ENCODE measurements around the gene OR6J1.

OR6J1 gene

DNA sequence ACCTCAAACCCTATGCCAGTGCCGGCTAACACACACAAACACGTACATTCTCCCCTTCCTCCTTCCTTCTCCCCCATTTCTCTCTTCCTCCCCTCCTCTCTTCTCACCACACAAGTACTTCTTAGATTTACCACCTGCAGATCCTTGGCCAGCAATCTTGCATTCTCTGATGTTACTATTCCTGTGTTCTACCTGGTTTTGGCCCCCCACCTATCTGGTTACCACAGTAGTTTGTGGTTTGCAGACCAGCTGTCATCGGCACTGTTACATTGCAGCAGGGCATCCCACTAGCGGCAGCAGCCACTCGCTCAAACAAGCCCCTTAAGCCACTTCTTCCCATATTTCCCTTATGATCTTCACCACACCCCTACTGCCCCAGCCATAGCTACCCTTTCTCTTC, 42.2 kb downstream of the OR6J1 start:
- DNase-seq (ENCODE audit: extremely low read depth, low read depth) = no peak

DNA sequence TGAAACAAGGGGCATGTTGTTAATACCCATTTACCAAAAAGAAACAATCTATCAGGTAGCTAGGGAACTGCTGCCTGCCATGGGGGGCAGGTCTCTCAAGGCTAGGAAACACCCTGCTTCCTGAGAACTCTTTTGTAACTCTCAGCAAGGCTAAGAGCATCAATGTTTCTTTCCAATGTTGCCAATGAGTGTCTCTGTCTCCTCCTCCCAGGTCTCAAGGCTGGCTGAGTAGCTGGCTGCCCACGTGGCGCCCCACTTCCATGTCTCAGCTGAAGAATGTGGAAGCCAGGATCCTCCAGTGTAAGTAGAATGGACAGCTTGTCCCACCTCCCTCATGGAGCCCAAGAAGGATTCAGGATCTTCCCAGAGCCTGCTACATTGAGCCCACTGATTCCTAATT, 42.7 kb downstream of the OR6J1 start:
- TF ChIP-seq, protein P1, sequence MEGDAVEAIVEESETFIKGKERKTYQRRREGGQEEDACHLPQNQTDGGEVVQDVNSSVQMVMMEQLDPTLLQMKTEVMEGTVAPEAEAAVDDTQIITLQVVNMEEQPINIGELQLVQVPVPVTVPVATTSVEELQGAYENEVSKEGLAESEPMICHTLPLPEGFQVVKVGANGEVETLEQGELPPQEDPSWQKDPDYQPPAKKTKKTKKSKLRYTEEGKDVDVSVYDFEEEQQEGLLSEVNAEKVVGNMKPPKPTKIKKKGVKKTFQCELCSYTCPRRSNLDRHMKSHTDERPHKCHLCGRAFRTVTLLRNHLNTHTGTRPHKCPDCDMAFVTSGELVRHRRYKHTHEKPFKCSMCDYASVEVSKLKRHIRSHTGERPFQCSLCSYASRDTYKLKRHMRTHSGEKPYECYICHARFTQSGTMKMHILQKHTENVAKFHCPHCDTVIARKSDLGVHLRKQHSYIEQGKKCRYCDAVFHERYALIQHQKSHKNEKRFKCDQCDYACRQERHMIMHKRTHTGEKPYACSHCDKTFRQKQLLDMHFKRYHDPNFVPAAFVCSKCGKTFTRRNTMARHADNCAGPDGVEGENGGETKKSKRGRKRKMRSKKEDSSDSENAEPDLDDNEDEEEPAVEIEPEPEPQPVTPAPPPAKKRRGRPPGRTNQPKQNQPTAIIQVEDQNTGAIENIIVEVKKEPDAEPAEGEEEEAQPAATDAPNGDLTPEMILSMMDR (IDR thresholded peaks at IDR 0.05; ENCODE audit: low read depth, low read length) = no peak
- DNase-seq (ENCODE audit: extremely low read depth, low read depth) = no peak

More for the DNA sequence above, 42.2 kb downstream of the OR6J1 start:
- TF ChIP-seq, protein P1 (IDR thresholded peaks at IDR 0.05; ENCODE audit: low read depth, low read length) = no peak

DNA sequence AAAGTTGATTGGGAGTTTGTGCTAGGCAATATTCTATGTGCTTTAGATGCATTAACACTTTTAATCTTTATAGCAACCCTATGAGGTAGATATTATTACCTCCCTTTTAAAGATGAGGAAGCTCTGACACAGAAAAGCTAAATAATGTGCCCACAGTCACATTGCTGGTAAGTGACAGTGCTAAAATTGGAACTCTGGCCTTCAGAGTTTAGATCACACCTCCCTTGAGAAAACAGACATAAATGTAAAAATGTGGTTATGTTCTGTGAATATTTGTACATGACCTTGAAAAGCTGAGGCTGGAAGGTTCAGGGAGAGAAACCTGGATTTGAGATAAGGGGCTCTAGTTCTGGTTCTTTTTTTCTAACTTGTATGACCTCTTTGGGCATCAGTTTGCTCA, 44.1 kb downstream of the OR6J1 start:
- TF ChIP-seq, protein P1 (IDR thresholded peaks at IDR 0.05; ENCODE audit: low read depth, low read length) = no peak
- DNase-seq (ENCODE audit: extremely low read depth, low read depth) = no peak

DNA sequence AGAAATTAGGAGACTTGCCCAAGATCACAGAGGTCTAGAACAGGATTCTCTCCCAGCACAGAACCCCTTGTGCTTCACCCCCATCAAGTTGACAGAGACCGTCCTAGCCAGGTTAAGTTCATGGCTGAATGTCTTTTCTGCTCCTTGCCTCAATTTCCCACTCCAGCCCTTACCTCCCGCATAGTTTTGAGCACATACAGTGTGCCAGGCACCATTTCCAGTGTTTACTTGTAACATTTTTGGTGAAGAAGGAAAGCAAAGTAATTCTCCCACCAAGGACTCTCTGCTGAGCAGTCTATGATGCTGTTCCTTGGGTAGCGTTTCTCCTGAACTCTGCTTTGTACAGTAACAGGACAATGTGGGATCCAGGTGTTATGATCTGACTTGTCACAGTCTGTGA, 44.8 kb downstream of the OR6J1 start:
- TF ChIP-seq, protein P1 (IDR thresholded peaks at IDR 0.05; ENCODE audit: low read depth, low read length) = no peak
- DNase-seq (ENCODE audit: extremely low read depth, low read depth) = no peak

DNA sequence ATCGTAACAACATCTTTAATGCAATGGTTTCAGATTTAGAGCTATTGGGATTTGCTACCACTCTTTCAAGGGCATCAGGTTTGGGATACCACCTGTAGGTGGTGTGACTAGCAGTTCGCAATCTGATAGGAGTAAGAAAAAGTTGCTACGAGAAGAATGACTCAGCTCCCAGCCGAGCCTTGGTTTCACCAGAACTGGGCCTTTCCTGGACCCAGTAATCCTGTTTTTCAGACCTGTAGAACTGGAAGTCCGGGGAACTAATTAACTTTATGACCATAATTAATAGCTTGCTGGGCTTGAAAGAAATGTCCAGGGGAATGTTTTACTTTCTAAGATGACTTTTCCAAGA, 45.3 kb downstream of the OR6J1 start:
- TF ChIP-seq, protein P1 (IDR thresholded peaks at IDR 0.05; ENCODE audit: low read depth, low read length) = peak; percentile 36
- DNase-seq (ENCODE audit: extremely low read depth, low read depth) = peak; percentile 44

DNA sequence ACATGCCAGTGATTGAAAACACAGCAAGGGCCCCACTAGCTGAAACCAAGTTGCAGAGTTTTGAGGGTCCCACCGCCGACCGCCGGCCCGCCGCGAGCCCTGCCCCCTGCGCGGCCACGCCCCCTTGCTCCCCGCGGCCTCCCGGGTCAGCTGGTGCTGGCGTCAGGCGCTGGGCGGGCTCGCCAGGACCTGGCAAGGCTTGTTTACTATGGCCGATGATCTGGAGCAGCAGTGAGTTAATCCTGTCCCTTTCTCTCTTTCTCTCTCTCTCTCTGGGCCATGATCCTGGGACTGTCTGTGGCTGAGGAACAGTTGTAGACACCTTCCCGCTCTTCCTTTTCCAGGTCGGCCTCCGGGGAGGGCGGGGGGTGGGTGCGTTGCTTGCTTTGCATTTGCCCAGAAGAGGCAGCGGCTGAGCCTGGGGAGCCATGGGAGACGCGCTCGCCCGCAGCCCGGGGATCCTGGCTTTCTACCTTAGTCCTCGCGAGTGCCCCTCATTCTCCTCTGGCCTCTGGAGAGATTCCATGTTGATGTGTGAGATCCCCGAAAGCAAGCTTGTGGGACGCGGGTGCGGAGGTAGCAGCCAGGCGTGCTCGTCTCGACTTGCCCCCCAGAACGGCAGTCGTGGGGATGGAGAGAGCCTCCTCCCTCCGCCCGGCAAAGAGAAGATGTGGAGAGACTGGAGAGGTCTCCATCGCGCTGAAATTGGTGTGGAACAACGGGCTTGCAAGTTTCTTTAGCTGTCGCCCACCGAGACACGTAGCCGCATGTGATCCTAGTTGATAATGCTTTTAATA, 45.9 kb downstream of the OR6J1 start, which contains the start of gene ABHD4:
ABHD4 (plus strand) TSS at position 202 of the 797 bp plus-strand sequence; CDS start at position 209, 7 bp downstream.
- TF ChIP-seq, protein P1 (IDR thresholded peaks at IDR 0.05; ENCODE audit: low read depth, low read length) = no peak

DNA sequence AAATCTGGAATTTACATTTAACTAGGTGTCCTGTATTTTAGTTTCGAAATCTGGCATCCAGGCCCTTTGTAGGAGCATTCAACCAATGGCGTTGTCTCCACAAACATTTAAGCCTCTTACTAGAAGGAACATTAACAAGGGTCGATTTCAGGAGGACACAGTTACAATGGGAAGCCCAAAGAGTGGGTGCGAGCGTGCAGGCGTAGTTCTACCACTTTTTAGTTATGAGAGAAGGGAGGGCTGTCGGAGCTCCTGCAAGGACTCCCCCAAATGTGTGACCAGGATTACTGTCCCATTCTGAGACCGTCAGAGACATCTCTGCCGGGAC, 46.4 kb downstream of the OR6J1 start:
- TF ChIP-seq, protein P1 (IDR thresholded peaks at IDR 0.05; ENCODE audit: low read depth, low read length) = no peak
- no peak for DNase-seq (ENCODE audit: extremely low read depth, low read depth)

More for the DNA sequence above, 45.9 kb downstream of the OR6J1 start, which contains the start of gene ABHD4:
- peak; percentile 29 for DNase-seq (ENCODE audit: extremely low read depth, low read depth)
